HG02852 (cell line): ENCODE measurements around the gene GPBAR1.
"Not testable (repeated sequence)": the region's sequence is repeated elsewhere in the genome, so short reads cannot be mapped to it uniquely, and the experiment has no call there.

Experiments used
- ATAC-seq: cut with Tn5 transposase; IDR thresholded peaks from one replicate; pipeline ENCODE4 v1.9.1; 2021; ENCODE audit warnings: mild to moderate bottlenecking, moderate library complexity; ENCODE audit not compliant: unreplicated experiment

The GPBAR1 gene

DNA sequence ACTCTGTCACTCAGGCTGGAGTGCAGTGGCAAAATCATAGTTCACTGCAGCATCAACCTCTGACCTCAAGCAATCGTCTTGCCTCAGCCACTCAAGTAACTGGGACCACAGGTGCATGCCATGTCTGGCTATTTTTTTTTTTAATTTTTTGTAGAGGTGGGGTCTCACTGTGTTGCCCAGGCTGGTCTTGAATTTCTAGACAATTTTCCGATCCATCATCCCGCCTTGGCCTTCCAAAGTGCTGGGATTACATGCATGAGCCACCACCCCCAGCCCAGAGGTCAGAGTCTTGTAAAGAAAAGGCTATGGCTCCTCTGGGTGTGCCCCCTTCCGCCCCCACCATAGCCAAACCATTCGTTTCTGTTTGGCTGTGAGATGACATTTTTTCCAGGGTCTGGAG lies 44.6 kb downstream of the GPBAR1 start:
- no peak for ATAC-seq

DNA sequence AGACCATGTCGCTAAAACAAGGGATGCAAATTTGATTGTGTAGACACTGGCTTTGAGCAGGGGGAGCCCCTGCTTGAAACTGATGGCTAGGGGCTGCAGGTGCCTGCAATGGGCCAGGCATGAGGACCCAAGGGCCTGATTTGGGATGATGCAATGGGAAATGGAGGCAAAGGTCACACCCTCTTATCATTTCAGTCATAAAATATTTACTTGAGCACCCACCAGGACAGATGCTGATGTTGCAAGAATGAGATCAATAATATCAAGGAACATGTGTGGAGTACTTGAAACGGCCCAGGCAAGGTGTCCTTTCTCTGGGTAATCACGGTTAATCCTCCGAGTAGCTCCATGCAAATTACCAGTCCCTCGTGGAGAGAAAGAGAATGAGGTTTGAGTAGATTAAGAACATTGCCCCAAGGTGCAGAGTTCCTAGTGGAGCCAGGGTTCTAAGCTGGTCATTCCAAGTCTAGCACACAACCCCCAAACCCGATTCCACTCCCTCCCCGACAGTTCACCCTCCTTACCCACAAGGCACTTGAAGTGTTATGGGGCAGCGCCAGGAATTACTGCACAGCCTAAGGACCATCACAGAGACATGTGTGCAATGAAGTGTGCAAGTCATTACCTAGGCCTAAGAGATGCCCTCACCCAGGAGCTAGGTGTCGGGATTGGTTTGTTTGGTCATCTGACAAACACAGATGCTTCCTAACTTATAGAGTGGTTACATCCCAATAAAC lies 45.5 kb downstream of the GPBAR1 start:
- no peak for ATAC-seq

- ATAC-seq = no peak
These were observed 46.7 kb downstream of the GPBAR1 start for GRCh38 chr2:218307415-218308090.

DNA sequence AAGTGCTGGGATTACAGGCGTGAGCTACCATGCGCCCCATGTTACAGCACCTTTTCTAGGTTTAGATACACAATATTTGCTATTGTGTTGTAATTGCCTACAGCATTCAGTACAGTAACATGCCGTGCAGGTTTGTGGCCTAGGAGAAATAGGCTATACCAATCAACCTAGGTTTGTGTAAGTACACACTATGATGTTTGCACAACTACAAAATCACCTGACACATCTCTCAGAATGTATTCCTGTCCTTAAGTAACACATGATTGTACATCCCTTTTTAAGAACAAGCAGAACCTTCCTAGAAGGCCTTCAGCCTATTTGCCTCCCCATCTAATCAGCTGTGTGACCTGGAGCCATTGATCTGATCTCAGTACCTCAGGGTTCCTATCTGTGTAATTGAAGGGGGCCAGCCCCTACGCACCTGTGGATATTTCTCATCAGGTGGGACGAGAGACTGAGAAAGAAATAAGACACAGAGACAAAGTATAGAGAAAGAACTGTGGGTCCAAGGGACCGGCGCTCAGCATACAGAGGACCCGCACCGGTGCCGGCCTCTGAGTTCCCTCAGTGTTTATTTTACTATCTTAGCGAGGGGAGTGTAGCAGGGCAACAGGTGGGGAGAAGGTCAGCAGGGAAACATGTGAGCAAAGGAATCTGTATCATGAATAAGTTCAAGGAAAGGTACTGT lies 50.2 kb downstream of the GPBAR1 start:
- no peak for ATAC-seq

GRCh38 chr2:218311541-218312266 lies 50.9 kb downstream of the GPBAR1 start:
- ATAC-seq = not testable (repeated sequence)

GRCh38 chr2:218312267-218312756 lies 51.5 kb downstream of the GPBAR1 start:
- no peak for ATAC-seq

- ATAC-seq = no peak
These were observed 52.5 kb downstream of the GPBAR1 start for GRCh38 chr2:218313356-218313755.
